GM23338 (cell line): ENCODE data around the gene CBLC.

Experiments used
- CTCF ChIP-seq, 2 experiments: fragments of 200-600 bp in 1 of 2; sonication (generic) in 1 of 2; conservative IDR thresholded peaks; 2 replicates each; pipeline versions ENCODE4 v1.5.1 to v1.6.1; 2016 to 2017; ENCODE audit warnings: antibody characterized with exemption in 2 of 2, low read depth in 2 of 2, mild to moderate bottlenecking in 2 of 2, moderate library complexity in 1 of 2
- EZH2 ChIP-seq: fragments of 200-600 bp; sonication (generic); IDR thresholded peaks from one replicate; pipeline ENCODE4 v1.8.0; 2017; ENCODE audit warnings: antibody characterized with exemption, mild to moderate bottlenecking, low read depth; ENCODE audit not compliant: unreplicated experiment
- EZH2phosphoT487 ChIP-seq: fragments of 200-600 bp; sonication (generic); IDR thresholded peaks from one replicate; pipeline ENCODE4 v1.8.1; 2018; ENCODE audit warnings: antibody characterized with exemption; ENCODE audit not compliant: unreplicated experiment
- JUNB ChIP-seq: IDR thresholded peaks from one replicate; pipeline ENCODE4 v1.6.1; 2016; ENCODE audit warnings: antibody characterized with exemption; ENCODE audit not compliant: unreplicated experiment
- POLR2AphosphoS5 ChIP-seq: IDR thresholded peaks from 2 replicates; pipeline ENCODE4 v1.6.1; 2016; ENCODE audit warnings: antibody characterized with exemption, low read depth
- REST ChIP-seq: IDR thresholded peaks from one replicate; pipeline ENCODE4 v1.6.1; 2018; ENCODE audit warnings: antibody characterized with exemption; ENCODE audit not compliant: unreplicated experiment

GRCh38 chr19:44785993-44786392 lies 8.3 kb downstream of the CBLC start:
- TF ChIP-seq CTCF (conservative IDR thresholded peaks at IDR 0.05; ENCODE audit: low read depth in 2 of 2) (no peak), POLR2AphosphoS5 (no peak), REST (no peak), JUNB (no peak), EZH2 (no peak), EZH2phosphoT487 (no peak)
